K562 (cell line): ENCODE data around the gene HMOX1. TPM values are rescaled to one million over a fixed set of nuclear protein-coding genes. Genes with fewer than 3 reads are reported as not detected.

ENCODE experiments used
- ATAC-seq: fragments of 200-7000 bp; cut with Tn5 transposase; 3 replicates; pipeline ENCODE4 v1.9.1; 2020; ENCODE audit warnings: moderate library complexity
- BruUV-seq: library from RNA; stranded (reverse); fragments of 400-500 nt; replicated peaks from 2 replicates; lab custom pipeline; 2021; lab: Mats Ljungman, UMichigan
- CTCF ChIA-PET: fragments of 300-600 bp; formaldehyde crosslinking; extraction: SDS; loops from one replicate; lab custom pipeline; 2021; ENCODE audit warnings: low intra/inter-chr PET ratio; lab: Yijun Ruan, JAX
- POLR2A ChIA-PET: fragments of 300-600, 350-650 bp; sonication (Branson Sonifier 250); formaldehyde crosslinking; extraction: SDS; loops from one replicate; lab custom pipeline; 2021; ENCODE audit warnings: antibody characterized with exemption, inconsistent platforms; lab: Yijun Ruan, JAX
- DNase-seq, 4 experiments: peaks; one replicate each; pipeline versions ENCODE4 v3.0.0 to v3.0.0-alpha.2; 2011 to 2018; ENCODE audit warnings: low spot score in 3 of 4, mixed read lengths in 3 of 4; ENCODE audit errors: extremely low read depth in 1 of 4
- FAIRE-seq: peaks from 2 replicates; lab custom pipeline; 2011; peaks lifted over from hg19 to GRCh38; lab: Jason Lieb, UNC
- H2AFZ ChIP-seq: 2 replicates; pipeline ENCODE4 v1.6.0; 2011; ENCODE audit warnings: low read depth, low read length, control low read depth, inconsistent platforms
- H3K27ac ChIP-seq: fragments of 200-600 bp; 3 replicates; pipeline ENCODE4 v1.8.0; 2011; ENCODE audit warnings: low read depth, mild to moderate bottlenecking, control low read depth, inconsistent platforms, low read length, moderate library complexity, mixed read lengths; ENCODE audit errors: extremely low read depth
- H3K27me3 ChIP-seq, 2 experiments: fragments of 300-600 bp in 1 of 2; 2 replicates in 1 of 2; 3 replicates in 1 of 2; pipeline versions ENCODE4 v1.6.0 to v1.8.0; 2011; ENCODE audit warnings: inconsistent platforms in 2 of 2, low read length in 2 of 2, mild to moderate bottlenecking in 1 of 2, mixed read lengths in 1 of 2, moderate library complexity in 1 of 2; ENCODE audit not compliant: control insufficient read depth in 2 of 2, insufficient read depth in 2 of 2
- H3K36me3 ChIP-seq: fragments of 300-600 bp; 3 replicates; pipeline ENCODE4 v1.8.0; 2011; ENCODE audit warnings: mild to moderate bottlenecking, low read length, inconsistent platforms; ENCODE audit not compliant: control insufficient read depth, insufficient read depth
- H3K4me1 ChIP-seq, 2 experiments: fragments of 200-600 bp in 1 of 2; replicated peaks in 1 of 2; 2 replicates in 1 of 2; 3 replicates in 1 of 2; pipeline versions ENCODE4 v1.5.1 to v1.8.0; 2011; ENCODE audit warnings: inconsistent platforms in 2 of 2, low read length in 2 of 2, mild to moderate bottlenecking in 1 of 2, mixed read lengths in 1 of 2, moderate library complexity in 1 of 2; ENCODE audit not compliant: control insufficient read depth in 2 of 2, insufficient read depth in 2 of 2
- H3K4me2 ChIP-seq: 2 replicates; pipeline ENCODE4 v1.6.1; 2011; ENCODE audit warnings: low read length, control low read depth, inconsistent platforms, mixed read lengths; ENCODE audit not compliant: insufficient read depth
- H3K4me3 ChIP-seq: fragments of 200-600 bp; sonication (generic), shearing (Covaris generic); 2 replicates; pipeline ENCODE4 v1.5.1; 2016; ENCODE audit warnings: control low read depth, inconsistent platforms
- H3K79me2 ChIP-seq: fragments of 200-600 bp; 3 replicates; pipeline ENCODE4 v1.8.0; 2011; ENCODE audit warnings: low read length, inconsistent platforms; ENCODE audit not compliant: control insufficient read depth, insufficient read depth
- H3K9ac ChIP-seq, 2 experiments: 2 replicates each; pipeline versions ENCODE4 v1.6.0 to v1.6.1; 2011; ENCODE audit warnings: low read depth in 2 of 2, low read length in 2 of 2, control low read depth in 1 of 2, inconsistent platforms in 1 of 2, mild to moderate bottlenecking in 1 of 2, mixed read lengths in 1 of 2; ENCODE audit not compliant: insufficient read depth in 1 of 2
- H3K9me1 ChIP-seq: one replicate; pipeline ENCODE4 v1.6.0; 2011; ENCODE audit warnings: inconsistent platforms, mild to moderate bottlenecking, low read length, moderate library complexity; ENCODE audit not compliant: control insufficient read depth, insufficient read depth
- H3K9me3 ChIP-seq: replicated peaks from 2 replicates; pipeline ENCODE4 v1.5.1; 2011; ENCODE audit warnings: low read depth, low read length, inconsistent platforms; ENCODE audit not compliant: control insufficient read depth, insufficient read depth
- H4K20me1 ChIP-seq: replicated peaks from 2 replicates; pipeline ENCODE4 v1.6.1; 2011; ENCODE audit warnings: low read length, inconsistent platforms, mixed read lengths; ENCODE audit not compliant: control insufficient read depth, insufficient read depth
- ETS2 ChIP-seq: IDR thresholded peaks from 2 replicates; pipeline ENCODE4 v1.6.1; 2016; ENCODE audit warnings: borderline replicate concordance, missing genetic modification characterization, mild to moderate bottlenecking, moderate library complexity, missing compliant biosample characterization; ENCODE audit not compliant: poor library complexity, severe bottlenecking
- ETV1 ChIP-seq: fragments of 450-650 bp; conservative IDR thresholded peaks from 2 replicates; pipeline ENCODE4 v1.6.1; 2016; ENCODE audit warnings: missing genetic modification characterization, control low read depth, low read depth, missing compliant biosample characterization
- FOXA3 ChIP-seq, 2 experiments: fragments of 450-650 bp in 1 of 2; sonication (generic) in 1 of 2; formaldehyde crosslinking; IDR thresholded peaks in 1 of 2; conservative IDR thresholded peaks in 1 of 2; 2 replicates each; pipeline versions ENCODE4 v1.4.0 to v1.8.0; 2020 to 2022; ENCODE audit warnings: mild to moderate bottlenecking in 2 of 2, missing genetic modification reagents in 1 of 2
- JUND ChIP-seq, 2 experiments: IDR thresholded peaks; 2 replicates in 1 of 2; 3 replicates in 1 of 2; pipeline ENCODE4 v1.6.1; 2011; ENCODE audit warnings: borderline replicate concordance in 2 of 2, low read depth in 2 of 2, low read length in 2 of 2, improper control_type of control experiment in 1 of 2, missing biosample characterization in 1 of 2, missing genetic modification characterization in 1 of 2, missing genetic modification reagents in 1 of 2
- PHTF2 ChIP-seq: fragments of 250-450 bp; sonication (Bioruptor Pico); IDR thresholded peaks from 2 replicates; pipeline ENCODE4 v1.5.0; 2021; ENCODE audit warnings: mild to moderate bottlenecking
- RFX7 ChIP-seq: fragments of 250-450 bp; sonication (Bioruptor Pico); IDR thresholded peaks from 2 replicates; pipeline ENCODE4 v1.5.1; 2021; ENCODE audit warnings: mild to moderate bottlenecking
- XRCC5 ChIP-seq: fragments of 200-400 bp; formaldehyde crosslinking; IDR thresholded peaks from 2 replicates; pipeline ENCODE4 v1.6.1; 2017; ENCODE audit warnings: low read depth, mild to moderate bottlenecking, low read length
- ZKSCAN1 ChIP-seq: fragments of 150-350 bp; IDR thresholded peaks from 2 replicates; pipeline ENCODE4 v1.6.1; 2016; ENCODE audit warnings: low read depth, low read length
- ZNF184 ChIP-seq: sonication (generic); formaldehyde crosslinking; IDR thresholded peaks from 2 replicates; pipeline ENCODE4 v1.5.0; 2020; ENCODE audit warnings: missing genetic modification reagents
- ZNF274 ChIP-seq: IDR thresholded peaks from 2 replicates; pipeline ENCODE4 v1.6.1; 2011; ENCODE audit warnings: low read depth, mild to moderate bottlenecking, low read length, moderate library complexity, borderline replicate concordance
- ZNF551 ChIP-seq: fragments of 250-450 bp; sonication (Bioruptor Pico); IDR thresholded peaks from 2 replicates; pipeline ENCODE4 v1.5.0; 2021; ENCODE audit warnings: mild to moderate bottlenecking, moderate library complexity
- ZNF589 ChIP-seq: fragments of 200-800 bp; sonication (Bioruptor generic); IDR thresholded peaks from 2 replicates; pipeline ENCODE4 v1.6.1; 2016; ENCODE audit warnings: low read depth, missing genetic modification characterization, missing compliant biosample characterization
- WGBS: fragments of 100-300 bp; shearing (Covaris generic); methylation state at CpG from one replicate; pipeline ENCODE4 v1.1.6; 2016; ENCODE audit warnings: low coverage, mixed read lengths; ENCODE audit not compliant: insufficient coverage; ENCODE audit errors: missing lambda C conversion rate; 5-methylcytosine and 5-hydroxymethylcytosine counted together
- in situ Hi-C: fragments of 300-500 bp; cut with MboI; formaldehyde crosslinking; loops from 4 replicates; pipeline ENCODE4 v1.15.0; 2018; ENCODE audit warnings: inconsistent platforms, mixed read lengths
- intact Hi-C: fragments of 100-400 bp; cut with micrococcal nuclease; formaldehyde crosslinking; loops from 2 replicates; pipeline ENCODE4 v1.14.2; 2022
- polyA plus RNA-seq, 8 experiments: library from polyadenylated mRNA; depleted of rRNA in 4 of 8; stranded (reverse) in 5 of 8; unstranded in 3 of 8; fragments of >200 nt; fragmentation: Nextera tagmentation in 2 of 8; fragmentation: Illumina TruSeq in 1 of 8; extraction: Ambion mirVana in 2 of 8; extraction: Trizol in 1 of 8; gene quantifications; 2 replicates each; pipeline versions ENCODE4 v1.2.1 to v1.2.3, GENCODE V29; 2011 to 2014; ENCODE audit warnings: inconsistent platforms in 1 of 8, missing spikeins in 1 of 8
- total RNA-seq, 7 experiments: library from RNA; depleted of rRNA in 6 of 7; stranded (reverse); fragments of >200 nt in 6 of 7; fragmentation: Illumina TruSeq in 2 of 7; extraction: Trizol in 2 of 7; gene quantifications; 2 replicates each; pipeline versions ENCODE4 v1.2.1 to v1.2.3, GENCODE V29; 2011 to 2021; ENCODE audit warnings: low replicate concordance in 1 of 7
- TF ChIP-seq, protein P1 (sequence below): fragments of 450-650 bp; IDR thresholded peaks from 2 replicates; pipeline ENCODE4 v1.6.1; 2016; ENCODE audit warnings: mild to moderate bottlenecking
- TF ChIP-seq, protein P2 (sequence below): IDR thresholded peaks from 3 replicates; pipeline ENCODE4 v1.6.1; 2011; ENCODE audit warnings: borderline replicate concordance, mild to moderate bottlenecking; ENCODE audit not compliant: insufficient read length, insufficient read depth

HMOX1 gene
- total and polyA plus RNA-seq, 9 of the 15 experiments (the other 6 are each of a cell fraction or from before 2014, with no cell fraction given) = not detected

DNA sequence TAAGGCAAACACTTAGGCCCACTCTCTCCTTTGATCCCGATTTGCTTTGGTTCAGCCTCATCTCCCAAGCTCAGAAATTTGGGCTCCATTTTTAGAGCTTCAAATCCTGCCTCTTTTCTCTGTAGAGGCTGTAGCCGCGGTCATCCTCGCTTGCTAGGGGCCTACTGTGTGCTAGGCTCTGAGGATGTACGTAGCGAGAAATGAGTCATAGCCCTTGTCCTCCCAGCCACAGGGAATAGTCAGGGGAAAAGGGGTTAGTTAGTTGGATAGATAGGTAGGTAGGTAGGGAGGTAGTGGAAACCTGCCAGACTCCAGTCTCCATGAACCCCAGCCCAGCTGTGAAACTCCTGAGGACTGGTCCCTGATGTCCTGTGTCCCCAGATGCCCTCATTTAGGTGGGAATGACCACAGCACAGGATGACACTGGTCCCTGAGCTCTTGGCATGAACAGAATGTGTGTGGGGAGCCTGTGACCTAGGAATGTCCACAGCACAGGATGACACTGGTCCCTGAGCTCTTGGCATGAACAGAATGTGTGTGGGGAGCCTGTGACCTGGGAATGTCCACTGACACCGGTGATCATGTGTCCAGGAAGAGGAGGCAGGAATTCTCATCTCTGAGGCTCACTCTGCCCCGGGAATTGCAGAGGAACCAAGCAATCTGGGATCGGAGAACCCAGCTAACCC lies 21.4 kb upstream of the HMOX1 start:
- Histone ChIP-seq H3K36me3 (no peaks in the 10 kb centered on the region), H3K27me3 (no peaks in the 10 kb centered on the region), H3K4me2 (no peak overlapping the region), H4K20me1 (no peaks in the 10 kb centered on the region), H3K79me2 (no peaks in the 10 kb centered on the region), H3K9me3 (no peaks in the 10 kb centered on the region), H2AFZ (no peak overlapping the region), H3K4me1 (peaks cover 0 to 4% of the 10 kb centered on the region in 2 experiments; a peak in 4 of 5 replicates), H3K9ac (no peak overlapping the region), H3K27ac (no peak overlapping the region), H3K4me3 (no peak overlapping the region), H3K9me1 (no peaks in the 10 kb centered on the region)
- ChIA-PET POLR2A (interaction anchor here (1.0 to 1.8 kb wide), 4 partner anchors 11 to 42 kb away, joined by 3 to 5 read pairs (median 4); no protein-coding TSS in a partner anchor), CTCF (no interaction called here)
- ATAC-seq (no peak), FAIRE-seq (no peak), DNase-seq (no peak)
- intact Hi-C loops (loop anchor here (10.0 kb wide), 2 partner anchors 45 to 105 kb away; partner anchors contain the start of gene MCM5), in situ Hi-C loops (loop anchor here (10.0 kb wide), 1 partner anchor 765 kb away; no protein-coding TSS in a partner anchor)
- no TSS peak for BruUV-seq
- 34% methylated on average over 9 of the region's 9 CpGs for WGBS
- TF ChIP-seq ZNF551 = no peak
- no peak for TF ChIP-seq PHTF2
- TF ChIP-seq ZNF589 = no peak
- TF ChIP-seq FOXA3 (CRISPR knock-in tag; conservative IDR thresholded peaks at IDR 0.05 in 1 of 2, IDR thresholded peaks at IDR 0.05 in 1 of 2) = no peak
- TF ChIP-seq ETS2 (tag) = no peak
- no peak for TF ChIP-seq ZNF184 (CRISPR knock-in tag)
- no peak for TF ChIP-seq ETV1 (tag)
- TF ChIP-seq ZKSCAN1 = peak; percentile 96
- no peak for TF ChIP-seq XRCC5
- TF ChIP-seq, protein P1, sequence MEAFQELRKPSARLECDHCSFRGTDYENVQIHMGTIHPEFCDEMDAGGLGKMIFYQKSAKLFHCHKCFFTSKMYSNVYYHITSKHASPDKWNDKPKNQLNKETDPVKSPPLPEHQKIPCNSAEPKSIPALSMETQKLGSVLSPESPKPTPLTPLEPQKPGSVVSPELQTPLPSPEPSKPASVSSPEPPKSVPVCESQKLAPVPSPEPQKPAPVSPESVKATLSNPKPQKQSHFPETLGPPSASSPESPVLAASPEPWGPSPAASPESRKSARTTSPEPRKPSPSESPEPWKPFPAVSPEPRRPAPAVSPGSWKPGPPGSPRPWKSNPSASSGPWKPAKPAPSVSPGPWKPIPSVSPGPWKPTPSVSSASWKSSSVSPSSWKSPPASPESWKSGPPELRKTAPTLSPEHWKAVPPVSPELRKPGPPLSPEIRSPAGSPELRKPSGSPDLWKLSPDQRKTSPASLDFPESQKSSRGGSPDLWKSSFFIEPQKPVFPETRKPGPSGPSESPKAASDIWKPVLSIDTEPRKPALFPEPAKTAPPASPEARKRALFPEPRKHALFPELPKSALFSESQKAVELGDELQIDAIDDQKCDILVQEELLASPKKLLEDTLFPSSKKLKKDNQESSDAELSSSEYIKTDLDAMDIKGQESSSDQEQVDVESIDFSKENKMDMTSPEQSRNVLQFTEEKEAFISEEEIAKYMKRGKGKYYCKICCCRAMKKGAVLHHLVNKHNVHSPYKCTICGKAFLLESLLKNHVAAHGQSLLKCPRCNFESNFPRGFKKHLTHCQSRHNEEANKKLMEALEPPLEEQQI = no peak
- TF ChIP-seq ZNF274 = no peak
- TF ChIP-seq, protein P2, sequence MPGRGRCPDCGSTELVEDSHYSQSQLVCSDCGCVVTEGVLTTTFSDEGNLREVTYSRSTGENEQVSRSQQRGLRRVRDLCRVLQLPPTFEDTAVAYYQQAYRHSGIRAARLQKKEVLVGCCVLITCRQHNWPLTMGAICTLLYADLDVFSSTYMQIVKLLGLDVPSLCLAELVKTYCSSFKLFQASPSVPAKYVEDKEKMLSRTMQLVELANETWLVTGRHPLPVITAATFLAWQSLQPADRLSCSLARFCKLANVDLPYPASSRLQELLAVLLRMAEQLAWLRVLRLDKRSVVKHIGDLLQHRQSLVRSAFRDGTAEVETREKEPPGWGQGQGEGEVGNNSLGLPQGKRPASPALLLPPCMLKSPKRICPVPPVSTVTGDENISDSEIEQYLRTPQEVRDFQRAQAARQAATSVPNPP = no peak
- TF ChIP-seq RFX7 (CRISPR knock-in tag) = no peak
- TF ChIP-seq JUND (IDR thresholded peaks at IDR 0.05; ENCODE audit: borderline replicate concordance, low read depth, low read length) = peak; percentile 25; the same call in 1 of the 2 replicates
- no peak for TF ChIP-seq JUND (tag; IDR thresholded peaks at IDR 0.05; ENCODE audit: borderline replicate concordance, low read depth, low read length)
